H1 (cell line): ENCODE data around the gene SLC1A5. TPM values are rescaled to one million over a fixed set of nuclear protein-coding genes. Genes with fewer than 3 reads are reported as not detected.

Source experiments
- CTCF ChIA-PET: fragments of 300-600 bp; sonication (Branson Sonifier 250); formaldehyde crosslinking; loops from one replicate; lab custom pipeline; 2021; ENCODE audit not compliant: partially characterized antibody; lab: Charles Lee
- POLR2A ChIA-PET: fragments of 300-600 bp; sonication (Branson Sonifier 250); formaldehyde crosslinking; loops from one replicate; lab custom pipeline; 2021; ENCODE audit warnings: inconsistent platforms; ENCODE audit not compliant: partially characterized antibody; lab: Charles Lee
- DNase-seq, 2 experiments: peaks; one replicate each; pipeline versions ENCODE4 v3.0.0 to v3.0.0-alpha.2; 2010 to 2022; ENCODE audit warnings: low spot score in 2 of 2, low read depth in 1 of 2, mixed read lengths in 1 of 2
- FAIRE-seq: peaks from 2 replicates; lab custom pipeline; 2011; peaks lifted over from hg19 to GRCh38; lab: Jason Lieb, UNC
- H2AFZ ChIP-seq: 2 replicates; pipeline ENCODE4 v1.8.1; 2012; ENCODE audit warnings: low read length, inconsistent platforms
- H2AK5ac ChIP-seq: 2 replicates; pipeline ENCODE4 v1.6.1; 2013; ENCODE audit warnings: low read depth, low read length
- H2BK120ac ChIP-seq: replicated peaks from 2 replicates; pipeline ENCODE3; 2013; ENCODE audit warnings: low read depth, low read length, inconsistent platforms
- H2BK12ac ChIP-seq: 2 replicates; pipeline ENCODE4 v1.6.1; 2013; ENCODE audit warnings: low read depth, low read length
- H2BK15ac ChIP-seq: 2 replicates; pipeline ENCODE4 v1.6.1; 2013; ENCODE audit warnings: low read length
- H2BK20ac ChIP-seq: 2 replicates; pipeline ENCODE4 v1.6.1; 2013; ENCODE audit warnings: low read length
- H2BK5ac ChIP-seq: 2 replicates; pipeline ENCODE4 v1.6.1; 2013; ENCODE audit warnings: low read depth, low read length
- H3K14ac ChIP-seq: 2 replicates; pipeline ENCODE4 v1.6.1; 2013; ENCODE audit warnings: inconsistent platforms; ENCODE audit not compliant: insufficient read length
- H3K18ac ChIP-seq: 2 replicates; pipeline ENCODE4 v1.6.1; 2013; ENCODE audit warnings: low read length; ENCODE audit errors: extremely low read depth
- H3K23ac ChIP-seq: 2 replicates; pipeline ENCODE4 v1.6.1; 2013; ENCODE audit warnings: inconsistent platforms; ENCODE audit not compliant: insufficient read length
- H3K23me2 ChIP-seq: 2 replicates; pipeline ENCODE4 v1.6.1; 2013; ENCODE audit warnings: low read depth, low read length
- H3K27ac ChIP-seq: 2 replicates; pipeline ENCODE4 v1.6.1; 2011; ENCODE audit warnings: low read depth, low read length, inconsistent platforms
- H3K27me3 ChIP-seq, 4 experiments: replicated peaks in 1 of 4; 1 replicate in 1 of 4; 2 replicates in 3 of 4; pipeline versions ENCODE4 v1.6.1 to v1.8.1; 2011 to 2013; ENCODE audit warnings: low read length in 3 of 4, mild to moderate bottlenecking in 3 of 4, inconsistent platforms in 2 of 4, mixed read lengths in 2 of 4, moderate library complexity in 1 of 4; ENCODE audit not compliant: control insufficient read depth in 3 of 4, insufficient read depth in 3 of 4; ENCODE audit errors: extremely low read depth in 1 of 4
- H3K36me3 ChIP-seq, 4 experiments: 2 replicates each; pipeline versions ENCODE4 v1.6.1 to v1.8.1; 2011 to 2013; ENCODE audit warnings: mild to moderate bottlenecking in 4 of 4, low read length in 3 of 4, moderate library complexity in 2 of 4, control low read depth in 1 of 4, inconsistent platforms in 1 of 4; ENCODE audit not compliant: insufficient read depth in 4 of 4, control insufficient read depth in 2 of 4
- H3K4ac ChIP-seq: replicated peaks from 2 replicates; pipeline ENCODE3; 2013; ENCODE audit warnings: low read length, low read depth, mixed read lengths, inconsistent platforms; ENCODE audit not compliant: insufficient read length
- H3K4me1 ChIP-seq, 4 experiments: replicated peaks in 1 of 4; 1 replicate in 1 of 4; 2 replicates in 3 of 4; pipeline versions ENCODE4 v1.6.1 to v1.8.1; 2011 to 2013; ENCODE audit warnings: low read length in 3 of 4, inconsistent platforms in 2 of 4, mixed read lengths in 1 of 4; ENCODE audit not compliant: insufficient read depth in 4 of 4, control insufficient read depth in 3 of 4
- H3K4me2 ChIP-seq, 2 experiments: 2 replicates each; pipeline versions ENCODE4 v1.6.1 to v1.8.1; 2011 to 2013; ENCODE audit warnings: low read depth in 2 of 2, low read length in 2 of 2, control low read depth in 1 of 2, inconsistent platforms in 1 of 2, mild to moderate bottlenecking in 1 of 2; ENCODE audit not compliant: insufficient read depth in 1 of 2
- H3K4me3 ChIP-seq, 4 experiments: fragments of 200-600, 300-600 bp in 1 of 4; sonication (generic), shearing (Covaris generic), sonication (Bioruptor Twin) in 1 of 4; 2 replicates each; pipeline versions ENCODE4 v1.5.1 to v1.8.1; 2011 to 2016; ENCODE audit warnings: low read length in 4 of 4, low read depth in 3 of 4, control low read depth in 2 of 4, inconsistent platforms in 2 of 4, mild to moderate bottlenecking in 2 of 4, mixed read lengths in 1 of 4, moderate library complexity in 1 of 4; ENCODE audit not compliant: insufficient read depth in 2 of 4; ENCODE audit errors: extremely low read depth in 1 of 4
- H3K56ac ChIP-seq: replicated peaks from 2 replicates; pipeline ENCODE3; 2013; ENCODE audit warnings: low read depth, mild to moderate bottlenecking, mixed read lengths, low read length, inconsistent platforms; ENCODE audit not compliant: insufficient read length
- H3K79me1 ChIP-seq: 2 replicates; pipeline ENCODE4 v1.6.1; 2013; ENCODE audit warnings: low read depth, low read length, control low read depth
- H3K79me2 ChIP-seq, 2 experiments: 2 replicates each; pipeline versions ENCODE4 v1.6.1 to v1.8.1; 2012 to 2013; ENCODE audit warnings: low read length in 2 of 2, mild to moderate bottlenecking in 2 of 2, inconsistent platforms in 1 of 2; ENCODE audit not compliant: insufficient read depth in 2 of 2, control insufficient read depth in 1 of 2
- H3K9ac ChIP-seq, 4 experiments: replicated peaks in 1 of 4; 1 replicate in 1 of 4; 2 replicates in 3 of 4; pipeline versions ENCODE4 v1.6.1 to v1.8.1; 2011 to 2013; ENCODE audit warnings: low read depth in 3 of 4, low read length in 3 of 4, control low read depth in 2 of 4, mild to moderate bottlenecking in 2 of 4, moderate library complexity in 2 of 4, inconsistent platforms in 1 of 4; ENCODE audit errors: extremely low read depth in 1 of 4
- H3K9me3 ChIP-seq, 2 experiments: 2 replicates each; pipeline versions ENCODE4 v1.6.1 to v1.8.1; 2012 to 2013; ENCODE audit warnings: mild to moderate bottlenecking in 2 of 2, moderate library complexity in 2 of 2, control low read depth in 1 of 2, inconsistent platforms in 1 of 2, low read depth in 1 of 2, low read length in 1 of 2, mixed read lengths in 1 of 2; ENCODE audit not compliant: insufficient read depth in 2 of 2
- H4K20me1 ChIP-seq, 2 experiments: replicated peaks in 1 of 2; 2 replicates each; pipeline versions ENCODE3 to v1.8.1; 2011 to 2013; ENCODE audit warnings: inconsistent platforms in 2 of 2, low read length in 2 of 2, mild to moderate bottlenecking in 1 of 2; ENCODE audit not compliant: insufficient read depth in 2 of 2, control insufficient read depth in 1 of 2
- H4K5ac ChIP-seq: 2 replicates; pipeline ENCODE4 v1.6.1; 2013; ENCODE audit warnings: low read length, low read depth, mixed read lengths, inconsistent platforms; ENCODE audit not compliant: insufficient read length
- H4K8ac ChIP-seq: 2 replicates; pipeline ENCODE4 v1.8.0; 2013; ENCODE audit warnings: mild to moderate bottlenecking, moderate library complexity, low read length, inconsistent platforms; ENCODE audit not compliant: insufficient read depth; ENCODE audit errors: extremely low read depth
- H4K91ac ChIP-seq: replicated peaks from 2 replicates; pipeline ENCODE3; 2013; ENCODE audit warnings: low read length, mixed read lengths, inconsistent platforms; ENCODE audit not compliant: insufficient read length
- ASH2L ChIP-seq: fragments of 200-600, 300-600 bp; sonication (generic); IDR thresholded peaks from one replicate; pipeline ENCODE4 v1.7.1; 2017; ENCODE audit warnings: low read length
- EZH2 ChIP-seq: fragments of 200-600 bp; sonication (generic); IDR thresholded peaks from 2 replicates; pipeline ENCODE4 v1.7.1; 2012; ENCODE audit warnings: low read depth, mild to moderate bottlenecking, moderate library complexity, low read length, inconsistent platforms; ENCODE audit not compliant: severe bottlenecking
- PHF8 ChIP-seq: fragments of 200-600 bp; sonication (generic); conservative IDR thresholded peaks from 2 replicates; pipeline ENCODE4 v1.7.1; 2012; ENCODE audit warnings: low read depth, mild to moderate bottlenecking, inconsistent platforms, low read length, moderate library complexity
- WGBS, 2 experiments: shearing (Covaris generic) in 1 of 2; methylation state at CpG; one replicate each; pipeline versions ENCODE4 v1.1.6 to v1.1.7; 2013 to 2015; ENCODE audit warnings: low lambda C conversion rate in 2 of 2, mixed read lengths in 2 of 2, inconsistent platforms in 1 of 2, low coverage in 1 of 2, missing lambda C conversion rate in 1 of 2; ENCODE audit not compliant: insufficient replicate concordance in 2 of 2, insufficient coverage in 1 of 2, insufficient read length in 1 of 2; ENCODE audit errors: extremely low coverage in 1 of 2, missing lambda C conversion rate in 1 of 2; 5-methylcytosine and 5-hydroxymethylcytosine counted together
- polyA plus RNA-seq, 7 experiments: library from polyadenylated mRNA; depleted of rRNA in 3 of 7; stranded (reverse) in 5 of 7; unstranded in 2 of 7; fragments of >200 nt in 5 of 7; fragments of 200-250 nt in 2 of 7; gene quantifications; 1 replicate in 5 of 7; 2 replicates in 1 of 7; 4 replicates in 1 of 7; pipeline versions ENCODE4 v1.2.1 to v1.2.3, GENCODE V29; 2011 to 2013; ENCODE audit warnings: missing spikeins in 2 of 7, mixed read lengths in 2 of 7
- total RNA-seq: library from RNA; stranded (reverse); fragmentation: NEBNext Ultra II Directional; extraction: Animal tissue kit (Norgen Biotek cat#: 25700); gene quantifications from 2 replicates; pipeline ENCODE4 v1.2.1, GENCODE V29; 2021
- TF ChIP-seq, protein P1 (sequence below), 3 experiments: IDR thresholded peaks; 1 replicate in 2 of 3; 2 replicates in 1 of 3; pipeline versions ENCODE4 v1.5.1 to v1.6.1; 2011; ENCODE audit warnings: low read length in 3 of 3, mild to moderate bottlenecking in 3 of 3, inconsistent platforms in 2 of 3, low read depth in 1 of 3, moderate library complexity in 1 of 3; ENCODE audit not compliant: insufficient read depth in 1 of 3; ENCODE audit errors: control extremely low read depth in 1 of 3
- TF ChIP-seq, protein P2 (sequence below): IDR thresholded peaks from 2 replicates; pipeline ENCODE4 v1.6.1; 2012; ENCODE audit warnings: inconsistent platforms

Gene SLC1A5
- total and polyA plus RNA-seq, 2 of the 8 experiments (the other 6 are each of a cell fraction or from before 2014, with no cell fraction given) = 291 to 351 TPM

DNA sequence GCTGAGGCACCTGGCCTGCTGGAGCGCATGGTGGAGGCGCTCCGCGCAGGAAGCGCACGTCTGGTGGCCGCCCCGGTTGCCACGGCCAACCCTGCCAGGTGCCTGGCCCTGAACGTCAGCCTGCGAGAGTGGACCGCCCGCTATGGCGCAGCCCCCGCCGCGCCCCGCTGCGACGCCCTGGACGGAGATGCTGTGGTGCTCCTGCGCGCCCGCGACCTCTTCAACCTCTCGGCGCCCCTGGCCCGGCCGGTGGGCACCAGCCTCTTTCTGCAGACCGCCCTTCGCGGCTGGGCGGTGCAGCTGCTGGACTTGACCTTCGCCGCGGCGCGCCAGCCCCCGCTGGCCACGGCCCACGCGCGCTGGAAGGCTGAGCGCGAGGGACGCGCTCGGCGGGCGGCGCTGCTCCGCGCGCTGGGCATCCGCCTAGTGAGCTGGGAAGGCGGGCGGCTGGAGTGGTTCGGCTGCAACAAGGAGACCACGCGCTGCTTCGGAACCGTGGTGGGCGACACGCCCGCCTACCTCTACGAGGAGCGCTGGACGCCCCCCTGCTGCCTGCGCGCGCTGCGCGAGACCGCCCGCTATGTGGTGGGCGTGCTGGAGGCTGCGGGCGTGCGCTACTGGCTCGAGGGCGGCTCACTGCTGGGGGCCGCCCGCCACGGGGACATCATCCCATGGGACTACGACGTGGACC lies 32.4 kb downstream of the SLC1A5 start:
- H2BK12ac ChIP-seq = no peak overlapping the region
- H2AK5ac ChIP-seq = no peak overlapping the region
- no peak overlapping the region for H3K14ac ChIP-seq
- H3K4me1 ChIP-seq = peaks cover 0 to 5% (median 0%) of the 10 kb centered on the region in 4 experiments; a peak in 4 of 7 replicates
- peaks cover 0 to 20% (median 5%) of the 10 kb centered on the region in 4 experiments; a peak in 5 of 8 replicates for H3K36me3 ChIP-seq
- H3K27ac ChIP-seq = no peak overlapping the region
- no peak overlapping the region for H4K5ac ChIP-seq
- no peak overlapping the region for H4K91ac ChIP-seq
- FAIRE-seq = no peak
- no peak overlapping the region for H3K4ac ChIP-seq
- H2BK15ac ChIP-seq = no peak overlapping the region
- 97% methylated on average over 71 of the region's 86 CpGs; no CpG with 5 or more reads in 1 of the 2 experiments for WGBS, 2 experiments
- H3K4me2 ChIP-seq = no peak overlapping the region
- H2BK20ac ChIP-seq = no peak overlapping the region
- no peaks in the 10 kb centered on the region for H3K27me3 ChIP-seq
- peaks cover 6 to 13% of the 10 kb centered on the region in 2 experiments for H4K20me1 ChIP-seq
- no peak overlapping the region for H3K18ac ChIP-seq
- H3K4me3 ChIP-seq = no peak overlapping the region
- no peaks in the 10 kb centered on the region for H3K79me2 ChIP-seq
- no peaks in the 10 kb centered on the region; a peak in 1 of 4 replicates for H3K9me3 ChIP-seq
- no peaks in the 10 kb centered on the region for H3K23me2 ChIP-seq
- ChIA-PET POLR2A (interaction anchor here (0.6 to 3.6 kb wide), 8 partner anchors 11 to 63 kb away, joined by 3 to 16 read pairs (median 4); partner anchors contain the start of genes FKRP and SLC1A5), CTCF (interaction anchor here (0.6 to 12.2 kb wide), 13 partner anchors 13 to 1864 kb away, joined by 3 to 176 read pairs (median 4); no protein-coding TSS in a partner anchor)
- H3K79me1 ChIP-seq = no peaks in the 10 kb centered on the region
- TF ChIP-seq PHF8 = no peak
- TF ChIP-seq, protein P1, sequence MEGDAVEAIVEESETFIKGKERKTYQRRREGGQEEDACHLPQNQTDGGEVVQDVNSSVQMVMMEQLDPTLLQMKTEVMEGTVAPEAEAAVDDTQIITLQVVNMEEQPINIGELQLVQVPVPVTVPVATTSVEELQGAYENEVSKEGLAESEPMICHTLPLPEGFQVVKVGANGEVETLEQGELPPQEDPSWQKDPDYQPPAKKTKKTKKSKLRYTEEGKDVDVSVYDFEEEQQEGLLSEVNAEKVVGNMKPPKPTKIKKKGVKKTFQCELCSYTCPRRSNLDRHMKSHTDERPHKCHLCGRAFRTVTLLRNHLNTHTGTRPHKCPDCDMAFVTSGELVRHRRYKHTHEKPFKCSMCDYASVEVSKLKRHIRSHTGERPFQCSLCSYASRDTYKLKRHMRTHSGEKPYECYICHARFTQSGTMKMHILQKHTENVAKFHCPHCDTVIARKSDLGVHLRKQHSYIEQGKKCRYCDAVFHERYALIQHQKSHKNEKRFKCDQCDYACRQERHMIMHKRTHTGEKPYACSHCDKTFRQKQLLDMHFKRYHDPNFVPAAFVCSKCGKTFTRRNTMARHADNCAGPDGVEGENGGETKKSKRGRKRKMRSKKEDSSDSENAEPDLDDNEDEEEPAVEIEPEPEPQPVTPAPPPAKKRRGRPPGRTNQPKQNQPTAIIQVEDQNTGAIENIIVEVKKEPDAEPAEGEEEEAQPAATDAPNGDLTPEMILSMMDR (IDR thresholded peaks at IDR 0.05; ENCODE audit: control extremely low read depth in 1 of 3, insufficient read depth in 1 of 3, low read depth in 1 of 3, low read length in 3 of 3) = no peak
- no peak for TF ChIP-seq EZH2
- TF ChIP-seq, protein P2, sequence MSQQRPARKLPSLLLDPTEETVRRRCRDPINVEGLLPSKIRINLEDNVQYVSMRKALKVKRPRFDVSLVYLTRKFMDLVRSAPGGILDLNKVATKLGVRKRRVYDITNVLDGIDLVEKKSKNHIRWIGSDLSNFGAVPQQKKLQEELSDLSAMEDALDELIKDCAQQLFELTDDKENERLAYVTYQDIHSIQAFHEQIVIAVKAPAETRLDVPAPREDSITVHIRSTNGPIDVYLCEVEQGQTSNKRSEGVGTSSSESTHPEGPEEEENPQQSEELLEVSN = no peak
- no peak for TF ChIP-seq ASH2L
- no peak overlapping the region for H3K56ac ChIP-seq
- no peak overlapping the region for H3K9ac ChIP-seq
- H4K8ac ChIP-seq = no peak overlapping the region; the same call in 1 of the 2 replicates
- H3K23ac ChIP-seq = no peak overlapping the region
- no peak overlapping the region for H2AFZ ChIP-seq
- H2BK5ac ChIP-seq = no peak overlapping the region
- no peak overlapping the region for H2BK120ac ChIP-seq
- DNase-seq = no peak
